ENCODE results near the gene MYMK.

Gene MYMK

GRCh38 chr9:133477992-133478850 is 46.5 kb downstream of the MYMK start:
- no peak for DNase-seq

- DNase-seq: no peak
Observed at GRCh38 chr9:133477461-133477860, 47.3 kb downstream of the MYMK start.

- no peak for DNase-seq
Observed at GRCh38 chr9:133476941-133477340, 47.8 kb downstream of the MYMK start.

- no peak for DNase-seq
Observed at GRCh38 chr9:133476036-133476931, 48.5 kb downstream of the MYMK start.

- no peak for DNase-seq
Observed at GRCh38 chr9:133475292-133476012, 49.3 kb downstream of the MYMK start.

GRCh38 chr9:133474853-133475252 is 49.9 kb downstream of the MYMK start:
- no peak for DNase-seq

- no peak for DNase-seq
Observed at GRCh38 chr9:133474215-133474614, 50.5 kb downstream of the MYMK start.

GRCh38 chr9:133473743-133474142 is 51.0 kb downstream of the MYMK start:
- no peak for DNase-seq

- no peak for DNase-seq
Observed at GRCh38 chr9:133472753-133473378, 51.9 kb downstream of the MYMK start.

- no peak for DNase-seq
Observed at GRCh38 chr9:133472277-133472645, 52.5 kb downstream of the MYMK start.

- no peak for DNase-seq
Observed at GRCh38 chr9:133471551-133472276, 53.0 kb downstream of the MYMK start.

- no peak for DNase-seq
Observed at GRCh38 chr9:133470988-133471387, 53.8 kb downstream of the MYMK start.

- peak in 1 of 2 experiments; percentile 22 for DNase-seq
Observed at GRCh38 chr9:133470427-133470924, 54.3 kb downstream of the MYMK start.

GRCh38 chr9:133468777-133469421 is 55.9 kb downstream of the MYMK start:
- no peak for DNase-seq

GRCh38 chr9:133468374-133468773 is 56.4 kb downstream of the MYMK start:
- DNase-seq: no peak

GRCh38 chr9:133467101-133467500 is 57.7 kb downstream of the MYMK start:
- no peak for DNase-seq

GRCh38 chr9:133465984-133466383 is 58.8 kb downstream of the MYMK start:
- no peak for DNase-seq

GRCh38 chr9:133464638-133465037 is 60.1 kb downstream of the MYMK start:
- DNase-seq: no peak

All from SW 1271 (cell line).